H1 (cell line): ENCODE results near the gene TECR. TPM values are rescaled to one million over a fixed set of nuclear protein-coding genes. Genes with fewer than 3 reads are reported as not detected.

Source experiments
- CTCF ChIA-PET: fragments of 300-600 bp; sonication (Branson Sonifier 250); formaldehyde crosslinking; loops from one replicate; lab custom pipeline; 2021; ENCODE audit not compliant: partially characterized antibody; lab: Charles Lee
- POLR2A ChIA-PET: fragments of 300-600 bp; sonication (Branson Sonifier 250); formaldehyde crosslinking; loops from one replicate; lab custom pipeline; 2021; ENCODE audit warnings: inconsistent platforms; ENCODE audit not compliant: partially characterized antibody; lab: Charles Lee
- DNase-seq, 2 experiments: peaks; one replicate each; pipeline versions ENCODE4 v3.0.0 to v3.0.0-alpha.2; 2010 to 2022; ENCODE audit warnings: low spot score in 2 of 2, low read depth in 1 of 2, mixed read lengths in 1 of 2
- FAIRE-seq: peaks from 2 replicates; lab custom pipeline; 2011; peaks lifted over from hg19 to GRCh38; lab: Jason Lieb, UNC
- H2AFZ ChIP-seq: 2 replicates; pipeline ENCODE4 v1.8.1; 2012; ENCODE audit warnings: low read length, inconsistent platforms
- H2AK5ac ChIP-seq: 2 replicates; pipeline ENCODE4 v1.6.1; 2013; ENCODE audit warnings: low read depth, low read length
- H2BK120ac ChIP-seq: replicated peaks from 2 replicates; pipeline ENCODE3; 2013; ENCODE audit warnings: low read depth, low read length, inconsistent platforms
- H2BK12ac ChIP-seq: 2 replicates; pipeline ENCODE4 v1.6.1; 2013; ENCODE audit warnings: low read depth, low read length
- H2BK15ac ChIP-seq: 2 replicates; pipeline ENCODE4 v1.6.1; 2013; ENCODE audit warnings: low read length
- H2BK20ac ChIP-seq: 2 replicates; pipeline ENCODE4 v1.6.1; 2013; ENCODE audit warnings: low read length
- H2BK5ac ChIP-seq: 2 replicates; pipeline ENCODE4 v1.6.1; 2013; ENCODE audit warnings: low read depth, low read length
- H3K14ac ChIP-seq: 2 replicates; pipeline ENCODE4 v1.6.1; 2013; ENCODE audit warnings: inconsistent platforms; ENCODE audit not compliant: insufficient read length
- H3K18ac ChIP-seq: 2 replicates; pipeline ENCODE4 v1.6.1; 2013; ENCODE audit warnings: low read length; ENCODE audit errors: extremely low read depth
- H3K23ac ChIP-seq: 2 replicates; pipeline ENCODE4 v1.6.1; 2013; ENCODE audit warnings: inconsistent platforms; ENCODE audit not compliant: insufficient read length
- H3K23me2 ChIP-seq: 2 replicates; pipeline ENCODE4 v1.6.1; 2013; ENCODE audit warnings: low read depth, low read length
- H3K27ac ChIP-seq: 2 replicates; pipeline ENCODE4 v1.6.1; 2011; ENCODE audit warnings: low read depth, low read length, inconsistent platforms
- H3K27me3 ChIP-seq, 4 experiments: replicated peaks in 1 of 4; 1 replicate in 1 of 4; 2 replicates in 3 of 4; pipeline versions ENCODE4 v1.6.1 to v1.8.1; 2011 to 2013; ENCODE audit warnings: low read length in 3 of 4, mild to moderate bottlenecking in 3 of 4, inconsistent platforms in 2 of 4, mixed read lengths in 2 of 4, moderate library complexity in 1 of 4; ENCODE audit not compliant: control insufficient read depth in 3 of 4, insufficient read depth in 3 of 4; ENCODE audit errors: extremely low read depth in 1 of 4
- H3K36me3 ChIP-seq, 4 experiments: 2 replicates each; pipeline versions ENCODE4 v1.6.1 to v1.8.1; 2011 to 2013; ENCODE audit warnings: mild to moderate bottlenecking in 4 of 4, low read length in 3 of 4, moderate library complexity in 2 of 4, control low read depth in 1 of 4, inconsistent platforms in 1 of 4; ENCODE audit not compliant: insufficient read depth in 4 of 4, control insufficient read depth in 2 of 4
- H3K4ac ChIP-seq: replicated peaks from 2 replicates; pipeline ENCODE3; 2013; ENCODE audit warnings: low read length, low read depth, mixed read lengths, inconsistent platforms; ENCODE audit not compliant: insufficient read length
- H3K4me1 ChIP-seq, 4 experiments: replicated peaks in 1 of 4; 1 replicate in 1 of 4; 2 replicates in 3 of 4; pipeline versions ENCODE4 v1.6.1 to v1.8.1; 2011 to 2013; ENCODE audit warnings: low read length in 3 of 4, inconsistent platforms in 2 of 4, mixed read lengths in 1 of 4; ENCODE audit not compliant: insufficient read depth in 4 of 4, control insufficient read depth in 3 of 4
- H3K4me2 ChIP-seq, 2 experiments: 2 replicates each; pipeline versions ENCODE4 v1.6.1 to v1.8.1; 2011 to 2013; ENCODE audit warnings: low read depth in 2 of 2, low read length in 2 of 2, control low read depth in 1 of 2, inconsistent platforms in 1 of 2, mild to moderate bottlenecking in 1 of 2; ENCODE audit not compliant: insufficient read depth in 1 of 2
- H3K4me3 ChIP-seq, 4 experiments: fragments of 200-600, 300-600 bp in 1 of 4; sonication (generic), shearing (Covaris generic), sonication (Bioruptor Twin) in 1 of 4; 2 replicates each; pipeline versions ENCODE4 v1.5.1 to v1.8.1; 2011 to 2016; ENCODE audit warnings: low read length in 4 of 4, low read depth in 3 of 4, control low read depth in 2 of 4, inconsistent platforms in 2 of 4, mild to moderate bottlenecking in 2 of 4, mixed read lengths in 1 of 4, moderate library complexity in 1 of 4; ENCODE audit not compliant: insufficient read depth in 2 of 4; ENCODE audit errors: extremely low read depth in 1 of 4
- H3K56ac ChIP-seq: replicated peaks from 2 replicates; pipeline ENCODE3; 2013; ENCODE audit warnings: low read depth, mild to moderate bottlenecking, mixed read lengths, low read length, inconsistent platforms; ENCODE audit not compliant: insufficient read length
- H3K79me1 ChIP-seq: 2 replicates; pipeline ENCODE4 v1.6.1; 2013; ENCODE audit warnings: low read depth, low read length, control low read depth
- H3K79me2 ChIP-seq, 2 experiments: 2 replicates each; pipeline versions ENCODE4 v1.6.1 to v1.8.1; 2012 to 2013; ENCODE audit warnings: low read length in 2 of 2, mild to moderate bottlenecking in 2 of 2, inconsistent platforms in 1 of 2; ENCODE audit not compliant: insufficient read depth in 2 of 2, control insufficient read depth in 1 of 2
- H3K9ac ChIP-seq, 4 experiments: replicated peaks in 1 of 4; 1 replicate in 1 of 4; 2 replicates in 3 of 4; pipeline versions ENCODE4 v1.6.1 to v1.8.1; 2011 to 2013; ENCODE audit warnings: low read depth in 3 of 4, low read length in 3 of 4, control low read depth in 2 of 4, mild to moderate bottlenecking in 2 of 4, moderate library complexity in 2 of 4, inconsistent platforms in 1 of 4; ENCODE audit errors: extremely low read depth in 1 of 4
- H3K9me3 ChIP-seq, 2 experiments: 2 replicates each; pipeline versions ENCODE4 v1.6.1 to v1.8.1; 2012 to 2013; ENCODE audit warnings: mild to moderate bottlenecking in 2 of 2, moderate library complexity in 2 of 2, control low read depth in 1 of 2, inconsistent platforms in 1 of 2, low read depth in 1 of 2, low read length in 1 of 2, mixed read lengths in 1 of 2; ENCODE audit not compliant: insufficient read depth in 2 of 2
- H4K20me1 ChIP-seq, 2 experiments: replicated peaks in 1 of 2; 2 replicates each; pipeline versions ENCODE3 to v1.8.1; 2011 to 2013; ENCODE audit warnings: inconsistent platforms in 2 of 2, low read length in 2 of 2, mild to moderate bottlenecking in 1 of 2; ENCODE audit not compliant: insufficient read depth in 2 of 2, control insufficient read depth in 1 of 2
- H4K5ac ChIP-seq: 2 replicates; pipeline ENCODE4 v1.6.1; 2013; ENCODE audit warnings: low read length, low read depth, mixed read lengths, inconsistent platforms; ENCODE audit not compliant: insufficient read length
- H4K8ac ChIP-seq: 2 replicates; pipeline ENCODE4 v1.8.0; 2013; ENCODE audit warnings: mild to moderate bottlenecking, moderate library complexity, low read length, inconsistent platforms; ENCODE audit not compliant: insufficient read depth; ENCODE audit errors: extremely low read depth
- H4K91ac ChIP-seq: replicated peaks from 2 replicates; pipeline ENCODE3; 2013; ENCODE audit warnings: low read length, mixed read lengths, inconsistent platforms; ENCODE audit not compliant: insufficient read length
- TBP ChIP-seq: IDR thresholded peaks from 2 replicates; pipeline ENCODE4 v1.6.1; 2011; ENCODE audit warnings: low read depth, low read length, improper control_type of control experiment
- WGBS, 2 experiments: shearing (Covaris generic) in 1 of 2; methylation state at CpG; one replicate each; pipeline versions ENCODE4 v1.1.6 to v1.1.7; 2013 to 2015; ENCODE audit warnings: low lambda C conversion rate in 2 of 2, mixed read lengths in 2 of 2, inconsistent platforms in 1 of 2, low coverage in 1 of 2, missing lambda C conversion rate in 1 of 2; ENCODE audit not compliant: insufficient replicate concordance in 2 of 2, insufficient coverage in 1 of 2, insufficient read length in 1 of 2; ENCODE audit errors: extremely low coverage in 1 of 2, missing lambda C conversion rate in 1 of 2; 5-methylcytosine and 5-hydroxymethylcytosine counted together
- polyA plus RNA-seq, 7 experiments: library from polyadenylated mRNA; depleted of rRNA in 3 of 7; stranded (reverse) in 5 of 7; unstranded in 2 of 7; fragments of >200 nt in 5 of 7; fragments of 200-250 nt in 2 of 7; gene quantifications; 1 replicate in 5 of 7; 2 replicates in 1 of 7; 4 replicates in 1 of 7; pipeline versions ENCODE4 v1.2.1 to v1.2.3, GENCODE V29; 2011 to 2013; ENCODE audit warnings: missing spikeins in 2 of 7, mixed read lengths in 2 of 7
- total RNA-seq: library from RNA; stranded (reverse); fragmentation: NEBNext Ultra II Directional; extraction: Animal tissue kit (Norgen Biotek cat#: 25700); gene quantifications from 2 replicates; pipeline ENCODE4 v1.2.1, GENCODE V29; 2021

TECR gene
- total and polyA plus RNA-seq, 2 of the 8 experiments (the other 6 are each of a cell fraction or from before 2014, with no cell fraction given), result 172 to 405 TPM

- H3K79me2 ChIP-seq, result peaks cover 7 to 24% of the 10 kb centered on the region in 2 experiments; a peak in 3 of 4 replicates
- peaks cover 3% of the 10 kb centered on the region; the same call in 1 of the 2 replicates for H3K23me2 ChIP-seq
- no peak overlapping the region for H4K5ac ChIP-seq
- no peaks in the 10 kb centered on the region for H3K27me3 ChIP-seq
- H3K4me1 ChIP-seq, result peaks cover 0 to 8% (median 4%) of the 10 kb centered on the region in 4 experiments; a peak in 3 of 7 replicates
- no peak for TF ChIP-seq TBP
- ChIA-PET CTCF (interaction anchor here (0.7 to 1.8 kb wide), 5 partner anchors 12 to 107 kb away, joined by 3 to 6 read pairs (median 5); no protein-coding TSS in a partner anchor), POLR2A (interaction anchor here (0.7 to 3.8 kb wide), 12 partner anchors 11 to 1358 kb away, joined by 3 to 30 read pairs (median 5); partner anchors contain the start of genes GIPC1 and TECR)
- FAIRE-seq, result no peak
- H2BK120ac ChIP-seq, result no peak overlapping the region
- H3K14ac ChIP-seq, result no peak overlapping the region
- H2BK12ac ChIP-seq, result no peak overlapping the region
- H3K56ac ChIP-seq, result no peak overlapping the region
- peak overlapping the region; percentile 78 to 96 for H3K4me2 ChIP-seq
- H4K20me1 ChIP-seq, result peaks cover 7 to 24% of the 10 kb centered on the region in 2 experiments
- H2AFZ ChIP-seq, result no peak overlapping the region
- H3K9me3 ChIP-seq, result no peaks in the 10 kb centered on the region
- H2BK20ac ChIP-seq, result no peak overlapping the region
- peak overlapping the region; percentile 76 to 95 (median 88) for H3K4me3 ChIP-seq
- H3K4ac ChIP-seq, result no peak overlapping the region
- no peak overlapping the region for H3K23ac ChIP-seq
- peaks cover 10 to 28% (median 17%) of the 10 kb centered on the region in 4 experiments for H3K36me3 ChIP-seq
- no peak overlapping the region for H2BK5ac ChIP-seq
- H3K18ac ChIP-seq, result no peak overlapping the region
- peak overlapping the region in 2 of 4 experiments; percentile 13 to 64; a peak in 5 of 7 replicates for H3K9ac ChIP-seq
- H3K79me1 ChIP-seq, result peaks cover 14% of the 10 kb centered on the region
- DNase-seq, result no peak
- no peak overlapping the region for H4K8ac ChIP-seq
- 60% methylated on average over 22 of the region's 22 CpGs; no CpG with 5 or more reads in 1 of the 2 experiments for WGBS, 2 experiments
- no peak overlapping the region; the same call in 1 of the 2 replicates for H2BK15ac ChIP-seq
- H3K27ac ChIP-seq, result no peak overlapping the region
- H4K91ac ChIP-seq, result no peak overlapping the region
- no peak overlapping the region for H2AK5ac ChIP-seq
These were observed 12.5 kb upstream of the TECR start for GRCh38 chr19:14516746-14517438.
